ENCODE results near the gene CA10. TPM values are rescaled to one million over a fixed set of nuclear protein-coding genes. Genes with fewer than 3 reads are reported as not detected.

Gene CA10
- total RNA-seq, 1 donor from 2014 or later: not detected

GRCh38 chr17:51909971-51910370 is 248.5 kb downstream of the CA10 start:
- no peak for DNase-seq (ENCODE audit: extremely low spot score, unreplicated experiment)
- H3K27ac Mint-ChIP-seq (ENCODE audit: unreplicated experiment): no peak overlapping the region
- no peak for TF ChIP-seq CTCF (IDR thresholded peaks at IDR 0.05)
- H3K9me3 Mint-ChIP-seq (ENCODE audit: unreplicated experiment): no peaks in the 10 kb centered on the region
- no peaks in the 10 kb centered on the region for H3K36me3 Mint-ChIP-seq (ENCODE audit: unreplicated experiment)
- no peaks in the 10 kb centered on the region for H3K27me3 Mint-ChIP-seq (ENCODE audit: unreplicated experiment)
- no peaks in the 10 kb centered on the region for H3K4me1 Mint-ChIP-seq (ENCODE audit: unreplicated experiment)
- no peak overlapping the region for H3K4me3 Mint-ChIP-seq (ENCODE audit: unreplicated experiment)

GRCh38 chr17:51908841-51909537 is 249.5 kb downstream of the CA10 start:
- Mint-ChIP-seq H3K4me3 (ENCODE audit: unreplicated experiment) (no peak overlapping the region), H3K36me3 (ENCODE audit: unreplicated experiment) (no peaks in the 10 kb centered on the region), H3K9me3 (ENCODE audit: unreplicated experiment) (no peaks in the 10 kb centered on the region), H3K27me3 (ENCODE audit: unreplicated experiment) (no peaks in the 10 kb centered on the region), H3K27ac (ENCODE audit: unreplicated experiment) (no peak overlapping the region), H3K4me1 (ENCODE audit: unreplicated experiment) (no peaks in the 10 kb centered on the region)
- DNase-seq (ENCODE audit: extremely low spot score, unreplicated experiment): no peak
- TF ChIP-seq CTCF (IDR thresholded peaks at IDR 0.05): no peak

- no peaks in the 10 kb centered on the region for H3K36me3 Mint-ChIP-seq (ENCODE audit: unreplicated experiment)
- no peak for DNase-seq (ENCODE audit: extremely low spot score, unreplicated experiment)
- H3K4me1 Mint-ChIP-seq (ENCODE audit: unreplicated experiment): no peaks in the 10 kb centered on the region
- no peaks in the 10 kb centered on the region for H3K9me3 Mint-ChIP-seq (ENCODE audit: unreplicated experiment)
- H3K4me3 Mint-ChIP-seq (ENCODE audit: unreplicated experiment): no peak overlapping the region
- H3K27me3 Mint-ChIP-seq (ENCODE audit: unreplicated experiment): no peaks in the 10 kb centered on the region
- no peak overlapping the region for H3K27ac Mint-ChIP-seq (ENCODE audit: unreplicated experiment)
- TF ChIP-seq CTCF (IDR thresholded peaks at IDR 0.05): no peak
Measured at GRCh38 chr17:51907041-51907440, 251.5 kb downstream of the CA10 start.

- no peak overlapping the region for H3K27ac Mint-ChIP-seq (ENCODE audit: unreplicated experiment)
- no peaks in the 10 kb centered on the region for H3K4me1 Mint-ChIP-seq (ENCODE audit: unreplicated experiment)
- H3K9me3 Mint-ChIP-seq (ENCODE audit: unreplicated experiment): no peaks in the 10 kb centered on the region
- no peaks in the 10 kb centered on the region for H3K36me3 Mint-ChIP-seq (ENCODE audit: unreplicated experiment)
- DNase-seq (ENCODE audit: extremely low spot score, unreplicated experiment): no peak
- no peak overlapping the region for H3K4me3 Mint-ChIP-seq (ENCODE audit: unreplicated experiment)
- no peak for TF ChIP-seq CTCF (IDR thresholded peaks at IDR 0.05)
- H3K27me3 Mint-ChIP-seq (ENCODE audit: unreplicated experiment): no peaks in the 10 kb centered on the region
Measured at GRCh38 chr17:51904379-51904778, 254.1 kb downstream of the CA10 start.

GRCh38 chr17:51901242-51901641 is 257.3 kb downstream of the CA10 start:
- Mint-ChIP-seq H3K4me3 (ENCODE audit: unreplicated experiment) (no peak overlapping the region), H3K36me3 (ENCODE audit: unreplicated experiment) (no peaks in the 10 kb centered on the region)

More at GRCh38 chr17:51901242-51901641, 257.3 kb downstream of the CA10 start:
- Mint-ChIP-seq H3K4me1 (ENCODE audit: unreplicated experiment) (no peaks in the 10 kb centered on the region), H3K27me3 (ENCODE audit: unreplicated experiment) (no peaks in the 10 kb centered on the region), H3K9me3 (ENCODE audit: unreplicated experiment) (no peaks in the 10 kb centered on the region), H3K27ac (ENCODE audit: unreplicated experiment) (no peak overlapping the region)
- no peak for TF ChIP-seq CTCF (IDR thresholded peaks at IDR 0.05)
- no peak for DNase-seq (ENCODE audit: extremely low spot score, unreplicated experiment)

Measured in osteocyte (in vitro differentiated cells).